HepG2 (cell line): Measurements from ENCODE around the gene CEP97. TPM values are rescaled to one million over a fixed set of nuclear protein-coding genes. Genes with fewer than 3 reads are reported as not detected.
A peak's percentile ranks its signal among the peaks of the same experiment; 100 is the strongest.

ENCODE experiments used
- ARID2 ChIP-seq: sonication (generic); formaldehyde crosslinking; IDR thresholded peaks from 2 replicates; pipeline ENCODE4 v1.8.1; 2022; ENCODE audit warnings: mild to moderate bottlenecking, missing genetic modification reagents, borderline replicate concordance
- ELF4 ChIP-seq: sonication (generic); formaldehyde crosslinking; IDR thresholded peaks from 2 replicates; pipeline ENCODE4 v1.5.0; 2020; ENCODE audit warnings: missing genetic modification reagents, mild to moderate bottlenecking, moderate library complexity, borderline replicate concordance
- FOXA1 ChIP-seq, 2 experiments: fragments of 450-650 bp in 1 of 2; sonication (generic) in 1 of 2; formaldehyde crosslinking in 1 of 2; IDR thresholded peaks; 2 replicates each; pipeline versions ENCODE4 v1.4.0 to v1.6.1; 2016 to 2020; ENCODE audit warnings: missing genetic modification reagents in 1 of 2
- FOXJ3 ChIP-seq: sonication (generic); formaldehyde crosslinking; IDR thresholded peaks from 2 replicates; pipeline ENCODE4 v1.4.0; 2020; ENCODE audit warnings: missing genetic modification reagents, mild to moderate bottlenecking, borderline replicate concordance
- FOXK2 ChIP-seq: fragments of 450-650 bp; IDR thresholded peaks from 2 replicates; pipeline ENCODE4 v1.6.1; 2016
- GTF2F1 ChIP-seq: fragments of 150-350 bp; IDR thresholded peaks from 2 replicates; pipeline ENCODE4 v1.6.1; 2014; ENCODE audit warnings: low read length
- HIVEP1 ChIP-seq: sonication (generic); formaldehyde crosslinking; IDR thresholded peaks from 2 replicates; pipeline ENCODE4 v1.4.0; 2020; ENCODE audit warnings: mild to moderate bottlenecking, missing genetic modification reagents
- KDM5A ChIP-seq: fragments of 200-600 bp; sonication (generic); IDR thresholded peaks from 2 replicates; pipeline ENCODE4 v1.7.0; 2018; ENCODE audit warnings: antibody characterized with exemption, mild to moderate bottlenecking, low read length, borderline replicate concordance
- MXI1 ChIP-seq: IDR thresholded peaks from 3 replicates; pipeline ENCODE4 v1.6.1; 2012; ENCODE audit warnings: low read depth, low read length, inconsistent platforms, borderline replicate concordance
- NCOA1 ChIP-seq: sonication (generic); formaldehyde crosslinking; IDR thresholded peaks from 2 replicates; pipeline ENCODE4 v1.9.0; 2021; ENCODE audit warnings: missing genetic modification reagents
- REL ChIP-seq: sonication (generic); formaldehyde crosslinking; conservative IDR thresholded peaks from 2 replicates; pipeline ENCODE4 v1.8.0; 2022; ENCODE audit warnings: mild to moderate bottlenecking, missing genetic modification reagents, moderate library complexity
- SETDB1 ChIP-seq: sonication (generic); formaldehyde crosslinking; IDR thresholded peaks from 2 replicates; pipeline ENCODE4 v1.5.1; 2020; ENCODE audit warnings: missing genetic modification reagents, mild to moderate bottlenecking, borderline replicate concordance
- STAG1 ChIP-seq: sonication (generic); formaldehyde crosslinking; IDR thresholded peaks from 2 replicates; pipeline ENCODE4 v1.4.0; 2020; ENCODE audit warnings: missing genetic modification reagents
- ZBTB7A ChIP-seq: sonication (generic); formaldehyde crosslinking; IDR thresholded peaks from 2 replicates; pipeline ENCODE4 v1.8.0; 2022; ENCODE audit warnings: mild to moderate bottlenecking, missing genetic modification reagents
- ZNF331 ChIP-seq: sonication (generic); formaldehyde crosslinking; IDR thresholded peaks from 2 replicates; pipeline ENCODE4 v1.4.0; 2020; ENCODE audit warnings: missing genetic modification reagents
- ZSCAN22 ChIP-seq: sonication (generic); formaldehyde crosslinking; IDR thresholded peaks from 2 replicates; pipeline ENCODE4 v1.4.0; 2020; ENCODE audit warnings: mild to moderate bottlenecking, missing genetic modification reagents
- polyA plus RNA-seq, 8 experiments: library from polyadenylated mRNA; depleted of rRNA in 3 of 8; stranded (reverse) in 7 of 8; unstranded in 1 of 8; fragments of >200 nt; fragmentation: Illumina TruSeq in 4 of 8; extraction: Trizol in 4 of 8; gene quantifications; 2 replicates each; pipeline versions ENCODE4 v1.2.1 to v1.2.3, GENCODE V29; 2011 to 2016; ENCODE audit warnings: low read depth in 4 of 8, missing spikeins in 1 of 8, mixed read lengths in 1 of 8; ENCODE audit not compliant: insufficient read depth in 1 of 8
- total RNA-seq, 5 experiments: library from RNA; depleted of rRNA; stranded (reverse); fragments of >200 nt; fragmentation: Illumina TruSeq; extraction: Trizol; gene quantifications; 2 replicates each; pipeline ENCODE4 v1.2.3, GENCODE V29; 2016; ENCODE audit warnings: low read depth in 1 of 5
- TF ChIP-seq, protein P1 (sequence below): sonication (generic); formaldehyde crosslinking; IDR thresholded peaks from 2 replicates; pipeline ENCODE4 v1.9.0; 2021; ENCODE audit warnings: mild to moderate bottlenecking, missing genetic modification reagents
- TF ChIP-seq, protein P2 (sequence below): sonication (generic); formaldehyde crosslinking; IDR thresholded peaks from 2 replicates; pipeline ENCODE4 v1.5.0; 2020; ENCODE audit warnings: missing genetic modification reagents, mild to moderate bottlenecking, borderline replicate concordance

The CEP97 gene
- total and polyA plus RNA-seq, 2 of the 13 experiments (the other 11 are each of a cell fraction or from before 2014, with no cell fraction given): 0.99 to 6.5 TPM

GRCh38 chr3:101724329-101725193 is at the start of gene CEP97 (continued):
- TF ChIP-seq MXI1 (no peak; the same call in 2 of the 3 replicates), HIVEP1 (CRISPR knock-in tag) (peak; percentile 72; the same call in 1 of the 2 replicates), FOXK2 (no peak), SETDB1 (CRISPR knock-in tag) (no peak), FOXA1 (IDR thresholded peaks at IDR 0.05) (no peak), FOXA1 (CRISPR knock-in tag; IDR thresholded peaks at IDR 0.05) (no peak), REL (CRISPR knock-in tag) (peak; percentile 78; the same call in 1 of the 2 replicates), ZNF331 (0 out of 2 replicates have a peak, but pooled peaks have one; percentile 6), ZBTB7A (CRISPR knock-in tag) (peak; percentile 38; the same call in 1 of the 2 replicates), GTF2F1 (no peak), STAG1 (CRISPR knock-in tag) (no peak), ARID2 (CRISPR knock-in tag) (no peak), ZSCAN22 (CRISPR knock-in tag) (no peak), ELF4 (CRISPR knock-in tag) (no peak), FOXJ3 (no peak), KDM5A (peak; percentile 81), NCOA1 (no peak)
- TF ChIP-seq, protein P1, sequence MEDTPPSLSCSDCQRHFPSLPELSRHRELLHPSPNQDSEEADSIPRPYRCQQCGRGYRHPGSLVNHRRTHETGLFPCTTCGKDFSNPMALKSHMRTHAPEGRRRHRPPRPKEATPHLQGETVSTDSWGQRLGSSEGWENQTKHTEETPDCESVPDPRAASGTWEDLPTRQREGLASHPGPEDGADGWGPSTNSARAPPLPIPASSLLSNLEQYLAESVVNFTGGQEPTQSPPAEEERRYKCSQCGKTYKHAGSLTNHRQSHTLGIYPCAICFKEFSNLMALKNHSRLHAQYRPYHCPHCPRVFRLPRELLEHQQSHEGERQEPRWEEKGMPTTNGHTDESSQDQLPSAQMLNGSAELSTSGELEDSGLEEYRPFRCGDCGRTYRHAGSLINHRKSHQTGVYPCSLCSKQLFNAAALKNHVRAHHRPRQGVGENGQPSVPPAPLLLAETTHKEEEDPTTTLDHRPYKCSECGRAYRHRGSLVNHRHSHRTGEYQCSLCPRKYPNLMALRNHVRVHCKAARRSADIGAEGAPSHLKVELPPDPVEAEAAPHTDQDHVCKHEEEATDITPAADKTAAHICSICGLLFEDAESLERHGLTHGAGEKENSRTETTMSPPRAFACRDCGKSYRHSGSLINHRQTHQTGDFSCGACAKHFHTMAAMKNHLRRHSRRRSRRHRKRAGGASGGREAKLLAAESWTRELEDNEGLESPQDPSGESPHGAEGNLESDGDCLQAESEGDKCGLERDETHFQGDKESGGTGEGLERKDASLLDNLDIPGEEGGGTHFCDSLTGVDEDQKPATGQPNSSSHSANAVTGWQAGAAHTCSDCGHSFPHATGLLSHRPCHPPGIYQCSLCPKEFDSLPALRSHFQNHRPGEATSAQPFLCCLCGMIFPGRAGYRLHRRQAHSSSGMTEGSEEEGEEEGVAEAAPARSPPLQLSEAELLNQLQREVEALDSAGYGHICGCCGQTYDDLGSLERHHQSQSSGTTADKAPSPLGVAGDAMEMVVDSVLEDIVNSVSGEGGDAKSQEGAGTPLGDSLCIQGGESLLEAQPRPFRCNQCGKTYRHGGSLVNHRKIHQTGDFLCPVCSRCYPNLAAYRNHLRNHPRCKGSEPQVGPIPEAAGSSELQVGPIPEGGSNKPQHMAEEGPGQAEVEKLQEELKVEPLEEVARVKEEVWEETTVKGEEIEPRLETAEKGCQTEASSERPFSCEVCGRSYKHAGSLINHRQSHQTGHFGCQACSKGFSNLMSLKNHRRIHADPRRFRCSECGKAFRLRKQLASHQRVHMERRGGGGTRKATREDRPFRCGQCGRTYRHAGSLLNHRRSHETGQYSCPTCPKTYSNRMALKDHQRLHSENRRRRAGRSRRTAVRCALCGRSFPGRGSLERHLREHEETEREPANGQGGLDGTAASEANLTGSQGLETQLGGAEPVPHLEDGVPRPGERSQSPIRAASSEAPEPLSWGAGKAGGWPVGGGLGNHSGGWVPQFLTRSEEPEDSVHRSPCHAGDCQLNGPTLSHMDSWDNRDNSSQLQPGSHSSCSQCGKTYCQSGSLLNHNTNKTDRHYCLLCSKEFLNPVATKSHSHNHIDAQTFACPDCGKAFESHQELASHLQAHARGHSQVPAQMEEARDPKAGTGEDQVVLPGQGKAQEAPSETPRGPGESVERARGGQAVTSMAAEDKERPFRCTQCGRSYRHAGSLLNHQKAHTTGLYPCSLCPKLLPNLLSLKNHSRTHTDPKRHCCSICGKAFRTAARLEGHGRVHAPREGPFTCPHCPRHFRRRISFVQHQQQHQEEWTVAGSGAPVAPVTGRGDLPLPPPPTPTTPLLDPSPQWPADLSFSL (CRISPR knock-in tag): no peak
- TF ChIP-seq, protein P2, sequence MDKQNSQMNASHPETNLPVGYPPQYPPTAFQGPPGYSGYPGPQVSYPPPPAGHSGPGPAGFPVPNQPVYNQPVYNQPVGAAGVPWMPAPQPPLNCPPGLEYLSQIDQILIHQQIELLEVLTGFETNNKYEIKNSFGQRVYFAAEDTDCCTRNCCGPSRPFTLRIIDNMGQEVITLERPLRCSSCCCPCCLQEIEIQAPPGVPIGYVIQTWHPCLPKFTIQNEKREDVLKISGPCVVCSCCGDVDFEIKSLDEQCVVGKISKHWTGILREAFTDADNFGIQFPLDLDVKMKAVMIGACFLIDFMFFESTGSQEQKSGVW (CRISPR knock-in tag): no peak
